GM18519 (cell line): ENCODE results near the gene UBQLN2.
"Not testable (repeated sequence)": the region's sequence is repeated elsewhere in the genome, so short reads cannot be mapped to it uniquely, and the experiment has no call there.

ENCODE experiments used
- ATAC-seq: cut with Tn5 transposase; IDR thresholded peaks from one replicate; pipeline ENCODE4 v1.9.1; 2021; ENCODE audit warnings: mild to moderate bottlenecking, moderate library complexity; ENCODE audit not compliant: unreplicated experiment, low FRiP score

UBQLN2 gene

GRCh38 chrX:56563231-56564161 is at the start of gene UBQLN2:
Gene UBQLN2 (plus strand): TSS chrX:56563627. CDS start chrX:56563874, 247 bp downstream.
- peak; percentile 40 for ATAC-seq

GRCh38 chrX:56519642-56520041 is 43.8 kb upstream of the UBQLN2 start:
- ATAC-seq: no peak

- not testable (repeated sequence) for ATAC-seq
These were observed 33.9 kb upstream of the UBQLN2 start for GRCh38 chrX:56529482-56530007.

DNA sequence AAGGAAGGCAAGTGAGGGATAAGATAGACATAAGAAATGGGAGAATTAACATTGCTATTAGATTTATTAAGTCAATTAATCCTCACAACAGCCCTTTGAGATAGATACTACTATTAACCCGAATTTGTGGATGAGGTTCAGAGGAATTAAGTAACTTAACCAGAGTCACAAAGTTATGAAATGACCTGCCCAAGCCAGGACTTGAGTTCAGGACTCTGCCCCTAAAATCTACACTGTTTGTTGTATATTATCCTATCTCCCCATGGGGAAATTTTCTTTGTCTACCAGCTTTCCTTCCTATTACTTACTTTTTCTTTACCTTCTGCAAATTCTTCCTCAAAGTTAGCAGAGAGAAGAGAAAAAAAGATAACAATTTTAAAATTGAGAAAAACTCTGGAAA is 33.4 kb upstream of the UBQLN2 start:
- no peak for ATAC-seq

- no peak for ATAC-seq
These were observed 12.8 kb upstream of the UBQLN2 start for GRCh38 chrX:56550667-56551066.

DNA sequence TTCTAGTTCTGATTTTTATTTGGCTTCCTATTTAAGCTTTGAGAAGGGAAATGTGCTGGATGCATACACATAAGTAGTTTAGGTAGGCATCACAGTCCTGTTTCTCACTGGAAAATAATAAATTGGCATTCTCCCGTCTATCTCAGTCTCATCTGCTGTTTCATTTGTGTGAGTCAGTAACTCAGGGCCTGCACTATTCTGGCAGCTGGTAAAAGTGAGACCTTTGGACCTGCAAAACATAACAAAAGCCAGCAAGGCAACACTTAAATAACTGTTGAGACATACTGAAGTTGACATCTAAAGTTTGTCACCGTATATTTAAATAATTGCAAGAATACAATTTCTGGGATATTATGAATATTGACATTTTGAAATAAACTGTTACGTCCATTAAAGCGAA is 8.6 kb upstream of the UBQLN2 start:
- no peak for ATAC-seq

- ATAC-seq: no peak
These were observed 6.0 kb upstream of the UBQLN2 start for GRCh38 chrX:56557376-56557929.

DNA sequence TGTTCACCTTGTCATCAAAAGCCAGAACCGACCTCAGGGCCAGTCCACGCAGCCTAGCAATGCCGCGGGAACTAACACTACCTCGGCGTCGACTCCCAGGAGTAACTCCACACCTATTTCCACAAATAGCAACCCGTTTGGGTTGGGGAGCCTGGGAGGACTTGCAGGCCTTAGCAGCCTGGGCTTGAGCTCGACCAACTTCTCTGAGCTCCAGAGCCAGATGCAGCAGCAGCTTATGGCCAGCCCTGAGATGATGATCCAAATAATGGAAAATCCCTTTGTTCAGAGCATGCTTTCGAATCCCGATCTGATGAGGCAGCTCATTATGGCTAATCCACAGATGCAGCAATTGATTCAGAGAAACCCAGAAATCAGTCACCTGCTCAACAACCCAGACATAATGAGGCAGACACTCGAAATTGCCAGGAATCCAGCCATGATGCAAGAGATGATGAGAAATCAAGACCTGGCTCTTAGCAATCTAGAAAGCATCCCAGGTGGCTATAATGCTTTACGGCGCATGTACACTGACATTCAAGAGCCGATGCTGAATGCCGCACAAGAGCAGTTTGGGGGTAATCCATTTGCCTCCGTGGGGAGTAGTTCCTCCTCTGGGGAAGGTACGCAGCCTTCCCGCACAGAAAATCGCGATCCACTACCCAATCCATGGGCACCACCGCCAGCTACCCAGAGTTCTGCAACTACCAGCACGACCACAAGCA is 898 bp downstream of the UBQLN2 start:
- ATAC-seq: no peak

- ATAC-seq: no peak
These were observed 1.8 kb downstream of the UBQLN2 start for GRCh38 chrX:56564921-56565840.

GRCh38 chrX:56569378-56570057 is 6.1 kb downstream of the UBQLN2 start:
- no peak for ATAC-seq

GRCh38 chrX:56572975-56573374 is 9.5 kb downstream of the UBQLN2 start:
- no peak for ATAC-seq

- ATAC-seq: no peak
These were observed 11.4 kb downstream of the UBQLN2 start for GRCh38 chrX:56574861-56575260.

DNA sequence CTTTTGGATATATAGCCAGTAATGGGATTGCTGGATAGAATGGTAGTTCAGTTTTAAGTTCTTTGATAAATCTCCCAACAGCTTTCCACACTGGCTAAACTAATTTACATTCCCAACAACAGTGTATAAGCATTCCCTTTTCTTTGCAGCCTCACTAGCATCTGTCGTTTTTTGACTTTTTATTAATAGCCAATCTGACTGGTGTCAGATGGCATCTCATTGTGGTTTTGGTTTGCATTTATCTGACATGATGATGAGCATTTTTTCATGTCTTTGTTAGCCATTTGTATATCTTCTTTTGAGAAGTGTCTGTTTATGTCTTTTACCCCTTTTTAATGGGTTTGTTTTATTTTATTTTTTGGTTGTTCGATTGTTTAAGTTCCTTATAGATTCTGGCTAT is 13.3 kb downstream of the UBQLN2 start:
- ATAC-seq: no peak

GRCh38 chrX:56588397-56589188 is 25.2 kb downstream of the UBQLN2 start:
- ATAC-seq: no peak

DNA sequence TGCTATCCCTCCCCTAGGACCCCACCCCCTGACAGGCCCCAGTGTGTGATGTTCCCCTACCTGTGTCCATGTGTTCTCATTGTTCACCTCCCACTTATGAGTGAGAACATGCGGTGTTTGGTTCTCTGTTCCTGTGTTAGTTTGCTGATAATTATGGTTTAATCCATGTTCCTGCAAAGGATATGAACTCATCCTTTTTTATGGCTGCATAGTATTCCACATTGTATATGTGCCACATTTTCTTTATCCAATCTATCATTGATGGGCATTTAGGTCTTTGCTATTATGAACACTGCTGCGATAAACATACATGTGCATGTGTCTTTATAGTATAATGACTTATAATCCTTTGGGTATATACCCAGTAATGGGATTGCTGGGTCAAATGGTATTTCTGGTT is 28.4 kb downstream of the UBQLN2 start:
- ATAC-seq: not testable (repeated sequence)

DNA sequence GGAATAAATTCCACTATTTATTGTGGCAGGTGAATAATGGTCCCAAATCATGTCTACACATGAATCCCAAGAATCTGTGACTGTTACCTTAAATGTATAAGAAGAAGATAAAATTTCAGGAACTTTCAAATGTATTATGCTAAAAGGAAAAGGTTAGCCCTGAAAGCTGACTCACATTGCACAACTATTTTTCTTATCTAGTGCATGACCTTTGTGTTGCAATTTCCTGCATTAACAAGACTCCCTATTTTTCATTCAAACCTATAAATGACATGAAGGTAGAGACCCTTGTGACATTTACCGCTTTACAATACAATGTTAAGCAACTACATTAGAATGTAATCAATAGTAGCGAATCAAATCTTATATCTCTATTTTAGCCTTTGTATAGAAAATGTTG is 36.7 kb downstream of the UBQLN2 start:
- no peak for ATAC-seq

DNA sequence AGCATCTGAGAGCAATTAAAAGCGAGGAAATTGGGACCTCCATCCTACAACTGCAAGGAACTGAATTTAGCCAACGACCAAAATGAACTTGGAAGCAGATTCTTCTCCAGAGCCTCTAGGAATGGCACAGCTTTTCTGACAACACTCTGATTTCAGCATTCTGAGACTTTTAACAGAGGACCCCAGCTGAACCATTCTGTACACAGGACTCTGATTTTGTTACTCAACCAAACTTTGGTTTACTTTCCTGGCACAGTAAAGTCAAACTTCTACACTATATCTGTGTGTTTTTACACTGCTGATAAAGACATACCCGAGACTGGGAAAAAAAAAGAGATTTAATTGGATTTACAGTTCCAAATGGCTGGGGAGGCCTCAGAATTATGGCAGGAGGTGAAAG is 37.6 kb downstream of the UBQLN2 start:
- ATAC-seq: no peak

- ATAC-seq: no peak
These were observed 51.9 kb downstream of the UBQLN2 start for GRCh38 chrX:56615282-56615681.
